SK-N-DZ (cell line): ENCODE measurements around the gene RNF213.
A peak's percentile ranks its signal among the peaks of the same experiment; 100 is the strongest.

Experiments used
- DNase-seq: peaks from one replicate; pipeline ENCODE4 v3.0.0-alpha.2; 2015; ENCODE audit warnings: low spot score

The RNF213 gene

DNA sequence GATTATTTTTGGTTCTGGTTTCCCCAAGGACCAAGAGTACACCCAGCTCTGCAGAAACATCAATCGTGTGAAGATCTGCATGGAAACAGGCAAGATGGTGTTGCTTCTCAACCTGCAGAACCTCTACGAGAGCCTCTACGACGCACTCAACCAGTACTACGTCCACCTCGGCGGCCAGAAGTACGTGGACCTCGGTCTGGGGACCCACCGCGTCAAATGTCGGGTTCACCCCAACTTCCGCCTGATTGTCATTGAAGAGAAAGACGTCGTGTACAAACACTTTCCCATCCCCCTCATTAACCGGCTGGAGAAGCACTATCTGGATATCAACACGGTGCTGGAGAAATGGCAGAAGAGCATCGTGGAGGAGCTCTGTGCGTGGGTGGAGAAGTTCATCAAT lies 86.9 kb downstream of the RNF213 start:
- no peak for DNase-seq

DNA sequence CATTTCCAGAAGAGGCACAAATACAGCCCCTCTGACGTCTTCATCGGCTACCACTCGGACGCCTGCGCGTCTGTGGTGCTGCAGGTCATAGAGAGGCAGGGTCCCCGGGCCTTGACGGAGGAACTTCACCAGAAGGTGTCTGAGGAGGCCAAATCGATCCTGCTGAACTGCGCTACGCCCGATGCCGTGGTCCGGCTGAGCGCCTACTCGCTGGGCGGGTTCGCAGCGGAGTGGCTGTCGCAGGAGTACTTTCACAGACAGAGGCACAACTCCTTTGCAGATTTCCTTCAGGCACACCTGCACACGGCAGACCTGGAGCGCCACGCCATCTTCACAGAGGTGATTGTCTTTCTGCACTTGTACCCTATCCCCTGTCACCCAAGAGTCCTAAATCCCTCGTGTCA lies 87.3 kb downstream of the RNF213 start:
- no peak for DNase-seq

DNA sequence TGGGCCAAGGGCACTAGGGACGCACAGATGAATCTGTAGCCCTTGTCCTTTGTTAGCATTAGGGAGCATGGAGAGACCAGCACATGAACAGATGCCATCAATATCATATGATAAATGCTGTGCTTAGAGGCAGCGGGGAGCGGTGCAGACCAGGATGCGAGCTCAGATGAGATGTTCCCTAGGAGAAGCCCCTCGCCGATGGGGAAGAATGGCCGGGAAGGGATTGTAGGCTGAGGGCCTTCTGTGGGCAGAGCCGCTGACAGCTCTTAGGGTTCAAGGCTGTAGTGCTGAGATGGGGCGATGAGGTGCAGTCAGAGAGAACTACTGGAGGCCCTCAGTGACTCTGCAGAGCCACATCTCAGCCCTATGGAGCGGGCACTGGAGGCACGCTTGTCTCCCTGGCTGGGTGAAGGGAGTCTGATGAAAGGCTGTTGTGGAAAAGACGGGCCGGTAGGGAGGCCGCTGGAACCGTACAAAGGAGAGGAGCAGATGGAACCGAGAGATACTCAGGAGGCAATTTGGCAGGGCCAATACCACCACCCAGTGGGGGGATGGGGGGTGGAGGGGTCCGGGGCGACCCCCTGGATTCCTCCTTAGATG lies 88.0 kb downstream of the RNF213 start:
- no peak for DNase-seq

DNA sequence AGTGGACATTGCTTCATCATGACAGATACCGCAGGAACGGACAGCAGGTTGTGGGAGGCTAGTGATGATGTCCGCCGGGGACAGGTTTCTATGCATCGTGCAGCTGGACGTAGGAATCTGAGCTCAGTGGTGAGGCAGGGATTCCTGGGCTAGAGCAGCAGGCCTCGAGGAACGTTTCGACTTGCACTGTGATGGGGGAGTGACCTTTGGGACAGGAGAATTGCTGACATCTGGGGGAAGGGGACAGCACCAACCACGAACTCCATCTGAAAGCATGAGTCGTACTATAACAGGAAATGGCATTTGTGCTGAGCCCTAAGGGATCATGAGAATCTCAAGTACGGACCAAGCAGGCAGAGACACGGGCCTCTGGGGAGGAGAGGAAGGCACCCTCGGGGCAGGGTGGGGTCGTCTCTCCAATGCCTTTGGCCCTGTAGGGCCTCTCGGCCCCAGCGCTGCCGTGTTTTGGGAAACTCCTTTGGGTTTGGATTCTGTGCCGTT lies 88.5 kb downstream of the RNF213 start:
- DNase-seq: no peak

DNA sequence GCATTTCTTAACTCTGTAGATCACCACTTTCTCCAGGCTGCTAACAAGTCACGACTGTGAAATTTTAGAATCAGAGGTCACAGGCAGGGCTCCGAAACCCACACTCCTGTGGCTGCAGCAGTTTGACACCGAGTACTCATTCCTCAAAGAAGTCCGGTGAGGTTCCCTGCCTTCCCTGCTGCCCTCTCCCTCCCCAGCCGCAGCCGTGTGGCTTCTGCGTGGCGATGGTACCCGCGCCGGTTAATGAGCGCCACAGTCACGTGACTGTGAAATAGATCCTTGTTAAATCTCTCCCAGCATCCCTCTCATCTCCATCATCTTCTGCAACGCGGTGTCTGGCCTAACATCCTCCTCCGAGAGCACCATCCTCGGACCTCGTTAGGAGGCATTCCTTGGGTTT lies 89.1 kb downstream of the RNF213 start:
- DNase-seq: no peak

DNA sequence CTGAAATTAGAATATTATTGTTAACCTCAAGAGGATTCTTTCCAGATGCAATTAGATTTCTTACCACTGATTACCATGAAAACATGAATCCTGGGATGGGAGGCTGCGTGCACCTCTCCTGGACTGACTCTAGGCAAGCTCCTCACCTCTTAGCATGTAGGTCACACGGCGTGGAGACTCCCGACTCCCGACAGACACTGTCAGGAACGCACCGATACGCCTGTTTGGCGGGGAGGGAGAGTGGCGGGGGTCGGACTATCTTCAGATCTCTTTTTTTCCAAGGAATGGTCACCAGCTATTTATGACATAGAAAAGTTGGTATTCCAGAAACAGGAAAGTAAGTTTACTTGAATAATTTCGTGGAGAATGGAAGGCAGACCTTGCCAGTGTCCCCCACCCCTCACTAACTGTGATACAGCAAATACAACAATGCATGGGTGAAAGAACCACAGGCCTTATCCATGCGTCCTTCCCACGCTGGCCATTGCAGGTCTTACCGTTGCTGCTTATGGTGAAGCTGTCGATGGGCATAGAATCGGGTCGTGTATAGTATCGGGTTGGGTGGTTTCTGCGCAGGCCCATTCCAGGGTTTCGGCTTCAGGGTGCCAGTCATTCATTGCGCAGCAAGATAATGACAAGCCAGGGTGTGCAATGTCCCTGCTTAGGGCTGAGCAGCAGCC lies 91.7 kb downstream of the RNF213 start:
- DNase-seq: no peak

DNA sequence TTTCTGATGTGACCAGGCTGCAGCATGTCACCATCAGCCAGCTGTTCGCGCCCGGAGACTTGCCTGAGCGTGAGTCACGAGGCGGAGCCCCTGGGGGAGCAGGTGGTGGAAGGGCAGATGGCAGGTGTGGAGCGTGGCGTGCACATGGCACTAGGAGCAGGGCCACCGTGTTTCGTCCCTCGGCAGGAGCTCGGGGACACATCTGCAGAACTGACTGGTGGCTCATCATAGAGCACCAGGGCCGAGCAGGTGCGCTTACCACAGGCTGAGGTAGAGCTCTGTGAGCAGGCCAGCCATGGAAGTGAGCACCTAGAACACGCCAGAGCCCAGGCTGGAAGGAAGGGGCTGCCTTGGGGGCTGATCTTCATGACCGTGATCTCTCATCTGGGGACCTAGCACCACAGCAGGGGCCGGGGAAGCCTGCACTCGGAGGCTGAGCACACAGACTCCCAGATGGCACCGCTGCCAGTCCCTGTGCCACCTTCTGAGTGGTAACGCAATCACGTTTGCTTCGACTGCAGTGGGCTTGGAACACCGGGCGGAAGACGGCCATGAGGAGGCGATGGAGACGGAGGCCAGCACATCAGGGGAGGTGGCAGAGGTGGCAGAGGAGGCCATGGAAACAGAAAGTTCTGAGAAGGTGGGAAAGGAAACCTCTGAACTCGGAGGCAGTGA lies 92.5 kb downstream of the RNF213 start:
- DNase-seq: no peak

DNA sequence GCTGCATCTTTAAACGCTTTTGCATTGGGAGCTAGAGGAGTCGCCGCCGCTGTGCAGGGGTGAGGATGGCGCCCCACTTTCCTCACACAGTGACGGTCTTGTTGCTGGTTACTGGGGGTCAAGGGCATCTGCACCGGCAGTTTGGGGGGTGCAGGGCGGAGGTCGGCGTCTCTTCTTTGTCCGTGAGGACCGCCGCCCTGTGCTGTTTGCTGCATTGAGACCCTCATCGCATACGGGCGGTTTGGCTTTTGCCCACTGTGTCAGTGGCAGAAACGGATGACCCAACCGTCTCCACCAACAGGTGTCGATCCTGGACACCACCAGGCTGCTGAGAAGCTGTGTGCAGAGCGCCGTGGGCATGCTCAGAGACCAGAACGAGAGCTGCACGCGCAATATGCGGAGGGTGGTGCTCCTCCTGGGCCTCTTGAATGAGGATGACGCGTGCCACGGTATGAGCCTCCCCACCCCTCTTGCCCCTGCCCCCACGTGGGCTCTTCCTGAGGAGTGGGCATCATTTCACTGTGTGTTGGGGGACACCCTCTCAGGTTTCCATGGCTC lies 93.1 kb downstream of the RNF213 start:
- DNase-seq: no peak

DNA sequence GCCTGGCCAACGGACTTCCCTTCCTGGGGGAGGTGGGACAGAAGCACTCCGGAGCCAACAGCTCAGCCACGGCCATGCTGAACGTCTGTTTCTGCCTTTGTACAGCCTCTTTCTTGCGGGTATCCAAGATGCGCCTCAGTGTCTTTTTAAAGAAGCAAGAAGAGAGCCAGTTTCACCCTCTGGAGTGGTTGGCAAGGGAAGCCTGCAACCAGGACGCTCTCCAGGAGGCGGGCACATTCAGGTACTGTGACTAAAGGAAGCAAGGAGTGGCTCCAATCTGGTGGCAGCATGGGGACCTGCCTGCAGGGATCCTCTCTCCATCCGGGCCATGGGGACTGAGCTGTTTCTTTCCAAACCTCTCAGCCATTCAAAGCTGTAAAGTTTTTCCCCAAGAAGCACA lies 93.7 kb downstream of the RNF213 start:
- DNase-seq: no peak

DNA sequence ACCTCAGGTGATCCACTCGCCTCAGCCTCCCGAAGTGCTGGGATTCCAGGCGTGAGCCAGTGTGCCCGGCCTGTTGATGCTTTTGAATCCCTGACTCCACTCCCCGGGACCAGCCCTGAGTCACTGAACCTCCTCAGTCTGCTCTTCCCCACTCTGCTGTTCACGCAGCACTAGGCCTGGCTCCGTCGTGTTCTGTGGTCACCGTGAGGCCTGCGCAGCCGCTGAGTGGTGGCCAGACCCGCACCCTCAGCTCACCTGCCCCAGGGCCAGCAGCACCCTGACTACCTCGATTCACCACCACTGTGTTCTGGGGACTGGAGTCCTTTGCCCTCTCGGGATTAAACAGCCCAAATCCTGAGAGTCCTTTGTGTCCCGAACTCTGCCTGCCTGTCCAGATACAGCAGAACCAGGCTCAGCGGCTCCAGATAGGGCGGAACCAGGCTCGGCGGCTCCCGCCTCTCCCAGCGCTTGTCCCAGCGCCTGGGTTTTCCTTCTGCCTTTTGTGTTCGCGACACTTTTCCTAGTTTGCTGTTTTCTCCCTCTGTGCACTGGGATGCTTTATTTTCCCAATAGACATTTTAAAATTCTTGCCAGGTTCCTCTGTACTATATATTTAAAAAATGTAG lies 95.7 kb downstream of the RNF213 start:
- DNase-seq: no peak

DNA sequence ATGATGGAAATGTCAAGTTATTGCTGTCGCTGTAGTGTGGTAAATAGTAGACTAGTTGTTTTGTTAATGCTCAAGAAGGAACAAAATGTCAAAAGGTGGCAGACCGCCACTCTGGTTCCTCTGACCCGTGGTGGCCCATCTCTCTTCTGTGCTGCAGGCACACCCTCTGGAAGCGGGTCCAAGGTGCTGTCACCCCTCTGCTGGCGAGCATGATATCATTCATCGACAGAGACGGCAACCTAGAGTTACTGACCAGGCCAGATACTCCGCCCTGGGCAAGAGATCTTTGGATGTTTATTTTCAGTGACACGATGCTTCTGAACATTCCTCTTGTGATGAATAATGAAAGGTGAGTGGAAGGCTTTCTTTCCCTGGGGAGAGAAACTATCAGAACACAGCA lies 97.5 kb downstream of the RNF213 start:
- DNase-seq: no peak

DNA sequence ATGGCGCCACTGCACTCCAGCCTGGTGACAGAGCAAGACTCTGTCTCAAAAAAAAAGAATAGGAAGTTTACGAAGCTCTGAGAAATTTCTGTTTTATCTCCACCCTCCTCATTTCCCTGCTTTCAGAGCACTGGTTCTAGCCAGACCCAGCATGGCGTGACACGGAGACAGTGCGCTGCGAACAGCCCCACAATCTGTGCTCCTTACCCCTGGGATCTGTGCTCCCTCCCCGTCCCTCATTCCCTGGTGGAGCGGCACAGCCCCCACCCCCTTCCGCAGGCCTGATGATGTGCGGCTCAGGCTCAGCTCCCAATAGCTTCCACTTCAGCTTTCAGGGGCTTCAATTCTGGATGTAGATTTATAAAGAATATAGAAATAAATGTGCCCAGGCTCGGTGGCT lies 98.2 kb downstream of the RNF213 start:
- DNase-seq: no peak

DNA sequence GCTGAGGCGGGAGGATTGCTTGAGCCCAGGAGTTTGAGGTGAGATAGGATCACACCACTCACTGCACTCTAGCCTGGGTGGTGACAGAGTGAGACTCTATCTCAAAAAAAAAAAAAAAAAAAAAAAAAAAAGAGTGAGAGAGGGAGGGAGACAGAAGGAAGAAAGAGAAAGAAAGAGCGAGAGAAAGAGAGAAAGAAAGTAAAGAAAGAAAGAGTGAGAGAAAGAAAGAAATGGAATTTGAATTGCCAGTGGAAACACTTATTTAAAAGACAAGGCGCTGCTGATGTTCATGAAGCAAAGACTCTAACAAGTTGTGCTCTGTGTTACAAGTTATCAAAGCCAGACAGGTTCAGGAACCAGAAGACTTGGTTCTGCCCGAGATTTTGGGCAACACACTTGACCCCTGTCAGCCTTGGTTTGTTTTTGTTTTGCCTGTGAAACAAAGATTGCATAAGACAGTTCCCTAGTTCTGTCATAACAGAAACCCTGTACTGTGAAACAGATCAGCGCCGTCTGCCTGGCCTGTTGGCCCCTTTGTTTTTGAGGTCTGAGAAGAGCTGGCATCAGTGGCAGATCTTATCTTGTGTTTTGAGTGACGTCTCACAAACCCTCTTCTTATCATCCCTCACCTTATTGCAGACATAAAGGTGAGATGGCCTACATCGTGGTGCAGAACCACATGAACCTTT lies 98.9 kb downstream of the RNF213 start:
- no peak for DNase-seq

DNA sequence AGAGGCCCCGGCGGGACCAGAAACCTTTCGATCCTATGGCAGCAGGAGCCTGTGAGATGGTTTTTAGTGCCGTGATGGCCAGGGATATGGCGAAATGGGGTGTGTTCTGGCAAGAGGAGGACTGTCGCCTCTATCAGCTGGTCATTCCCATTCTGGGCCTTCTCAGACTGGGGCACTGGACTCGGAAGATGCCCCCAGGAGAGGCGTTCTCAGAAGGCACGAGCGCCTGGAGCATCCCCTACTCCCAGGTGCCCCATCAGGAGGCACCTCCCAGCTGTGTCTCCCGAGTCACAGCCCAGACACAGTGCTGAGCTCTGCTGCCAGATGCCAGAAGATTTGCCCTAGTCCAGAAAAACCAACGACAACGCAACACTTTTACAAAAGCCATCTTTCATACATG lies 99.7 kb downstream of the RNF213 start:
- DNase-seq: no peak

DNA sequence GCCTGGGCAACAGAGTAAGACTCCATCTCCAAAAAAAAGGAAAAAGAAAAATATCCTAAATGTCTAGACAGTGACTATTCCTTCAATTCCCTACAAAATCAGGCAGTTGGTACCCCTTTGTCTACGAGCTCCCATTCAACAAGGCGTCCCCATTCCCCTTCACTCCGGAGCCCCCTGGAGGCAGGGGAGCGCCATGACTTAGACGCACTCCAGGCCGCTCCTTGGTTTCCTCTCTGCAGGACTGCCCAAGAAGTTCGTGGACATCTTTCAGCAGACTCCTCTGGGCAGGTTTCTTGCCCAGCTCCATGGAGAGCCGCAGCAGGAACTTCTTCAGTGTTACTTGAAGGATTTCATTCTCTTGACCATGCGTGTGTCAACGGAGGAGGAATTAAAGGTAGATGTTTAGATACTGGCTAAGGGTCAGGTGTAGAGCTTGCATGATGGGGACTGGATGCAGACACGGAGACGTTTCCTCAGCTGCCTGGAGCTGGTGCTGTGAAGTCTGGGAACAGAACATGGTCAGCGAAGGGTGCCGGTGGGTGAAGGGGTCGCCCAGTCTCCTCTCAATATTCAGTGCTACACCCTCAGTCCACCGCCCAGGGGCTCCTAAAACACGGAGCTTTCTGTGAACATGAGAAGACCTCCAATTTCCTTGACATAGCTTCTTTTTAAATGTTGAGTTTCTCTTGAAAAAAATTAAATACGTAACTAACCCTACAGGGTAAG lies 101.0 kb downstream of the RNF213 start:
- no peak for DNase-seq

DNA sequence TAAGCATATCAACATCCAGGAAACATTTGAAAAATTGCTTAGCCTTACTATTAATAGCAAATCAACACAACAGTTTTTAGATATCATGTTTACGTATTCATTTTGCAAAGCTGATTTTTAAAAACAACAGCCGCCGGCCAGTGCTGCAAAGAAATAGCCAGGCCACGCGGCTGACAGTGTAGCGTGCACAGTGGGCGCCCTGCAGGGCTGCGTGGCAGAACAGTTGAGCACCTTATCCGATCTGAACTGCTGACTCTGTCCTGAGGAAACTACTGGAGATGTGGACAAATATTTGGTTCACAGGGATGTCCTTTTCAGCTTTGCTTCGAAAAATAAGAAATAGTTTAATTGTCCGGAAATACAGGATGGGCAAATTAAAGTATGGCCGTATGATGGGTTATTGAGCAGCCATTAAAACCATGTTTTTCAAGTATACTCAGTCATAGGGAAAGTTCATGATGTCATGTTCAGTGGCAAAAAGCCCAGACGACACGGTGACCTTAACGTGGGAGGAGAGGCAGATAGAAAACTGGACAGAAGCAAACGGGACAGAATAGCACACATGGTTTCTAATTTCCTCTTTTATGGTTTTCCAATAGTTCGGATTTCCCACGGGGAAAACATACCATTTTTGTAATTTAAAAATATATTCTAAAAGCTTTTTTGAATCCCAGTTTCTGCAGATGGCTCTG lies 101.9 kb downstream of the RNF213 start:
- DNase-seq: no peak

DNA sequence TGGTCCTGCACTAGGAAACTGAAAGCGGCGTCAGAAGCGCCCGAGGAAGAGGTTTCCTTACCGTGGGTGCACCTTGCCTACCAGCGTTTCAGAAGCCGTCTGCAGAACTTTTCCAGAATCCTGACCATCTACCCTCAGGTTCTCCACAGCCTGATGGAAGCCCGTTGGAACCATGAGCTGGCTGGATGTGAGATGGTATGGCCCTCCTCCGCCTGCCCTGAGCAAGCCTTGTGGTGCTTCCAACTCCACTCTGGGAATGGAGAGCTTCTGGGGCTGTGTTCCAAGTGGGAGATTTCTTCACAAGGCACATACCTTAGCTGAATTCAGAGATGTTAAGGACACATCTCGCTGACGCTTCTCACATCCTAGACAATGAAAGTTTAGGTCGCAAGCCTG lies 102.5 kb downstream of the RNF213 start:
- DNase-seq: no peak

DNA sequence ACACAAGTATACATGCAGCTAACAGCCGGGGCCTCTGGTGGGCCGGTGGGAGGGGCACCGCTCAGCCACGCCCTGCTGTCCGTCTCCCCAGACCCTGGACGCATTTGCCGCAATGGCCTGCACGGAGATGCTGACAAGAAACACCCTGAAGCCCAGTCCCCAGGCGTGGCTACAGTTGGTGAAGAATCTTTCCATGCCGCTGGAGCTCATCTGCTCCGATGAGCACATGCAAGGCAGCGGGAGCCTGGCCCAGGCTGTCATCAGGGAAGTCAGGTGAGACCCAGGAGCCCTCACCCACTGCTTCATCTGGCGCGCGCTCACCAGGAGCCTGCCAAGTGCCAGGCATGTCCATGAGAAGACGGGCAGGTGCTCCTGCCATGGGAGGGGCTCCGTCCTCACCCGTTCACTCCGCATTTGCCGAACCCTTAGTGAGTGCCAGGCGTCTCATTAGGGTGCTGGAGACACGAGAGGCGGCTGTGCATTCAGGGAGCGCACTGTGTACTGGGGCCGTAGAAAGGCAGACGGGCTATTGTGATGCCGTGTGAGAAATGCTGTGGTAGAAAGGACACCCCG lies 103.0 kb downstream of the RNF213 start:
- DNase-seq: no peak

DNA sequence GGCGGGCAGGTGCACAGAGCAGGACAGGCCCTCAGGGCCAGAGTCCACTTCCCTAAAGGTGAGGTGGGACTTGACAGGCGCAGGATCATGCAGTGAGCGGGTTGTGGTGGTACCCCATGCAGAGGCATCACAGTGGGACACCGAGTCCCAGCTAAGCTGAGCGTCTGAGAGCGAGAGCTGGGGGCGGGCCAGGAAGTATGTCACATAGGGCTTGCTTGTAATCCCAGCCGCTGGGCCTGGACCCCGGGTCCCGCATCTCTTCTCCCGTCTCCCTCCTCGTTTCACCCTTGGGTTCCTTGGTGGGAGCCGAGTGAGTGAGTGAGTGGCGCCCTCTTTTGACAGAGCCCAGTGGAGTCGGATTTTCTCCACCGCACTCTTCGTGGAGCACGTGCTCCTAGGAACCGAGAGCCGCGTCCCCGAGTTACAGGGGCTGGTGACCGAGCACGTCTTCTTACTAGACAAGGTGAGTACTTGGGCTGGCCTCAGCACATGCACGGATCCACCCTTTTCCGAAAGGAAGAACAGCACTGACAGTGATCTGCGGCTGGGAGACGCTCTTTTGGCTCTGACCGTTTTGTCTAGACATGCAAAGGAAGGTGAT lies 103.5 kb downstream of the RNF213 start:
- DNase-seq: peak; percentile 44
